HCT116 (cell line): Measurements from ENCODE around the gene GOLPH3L. TPM values are rescaled to one million over a fixed set of nuclear protein-coding genes. Genes with fewer than 3 reads are reported as not detected.

Source experiments
- ATAC-seq: fragments of 200-7000 bp; cut with Tn5 transposase; 2 replicates; pipeline ENCODE4 v1.9.1; 2020; ENCODE audit warnings: mild to moderate bottlenecking, moderate library complexity
- BruUV-seq: library from RNA; stranded (reverse); fragments of 400-500 nt; replicated peaks from 2 replicates; lab custom pipeline; 2021; lab: Mats Ljungman, UMichigan
- CTCF ChIA-PET: fragments of 300-600 bp; sonication (Branson Sonifier 250); formaldehyde crosslinking; loops from one replicate; lab custom pipeline; 2021; ENCODE audit warnings: antibody characterized with exemption; lab: Charles Lee
- POLR2A ChIA-PET: fragments of 300-600, 350-600 bp; sonication (Branson Sonifier 250); formaldehyde crosslinking; loops from one replicate; lab custom pipeline; 2021; ENCODE audit warnings: antibody characterized with exemption; lab: Charles Lee
- RAD21 ChIA-PET, 2 experiments: fragments of 300-600 bp; sonication (Branson Sonifier 250); formaldehyde crosslinking; loops; one replicate each; lab custom pipeline; 2023; ENCODE audit warnings: low total read pairs in 2 of 2; ENCODE audit not compliant: uncharacterized antibody in 2 of 2, unreplicated experiment in 2 of 2, low non-redundant PET in 1 of 2; lab: Charles Lee
- DNase-seq: peaks from one replicate; pipeline ENCODE4 v3.0.0-alpha.2; 2010; ENCODE audit warnings: low read depth, low spot score
- H2AFZ ChIP-seq: fragments of 200-600 bp; shearing (Covaris generic), sonication (generic); 2 replicates; pipeline ENCODE4 v1.6.1; 2017; ENCODE audit warnings: low read depth, mixed run types, mixed read lengths, antibody characterized with exemption, low read length; ENCODE audit not compliant: poor library complexity, severe bottlenecking
- H3K27ac ChIP-seq: 2 replicates; pipeline ENCODE4 v1.5.1; 2012; ENCODE audit warnings: low read depth, low read length
- H3K27me3 ChIP-seq: fragments of 200-600 bp; sonication (generic); 2 replicates; pipeline ENCODE4 v1.6.1; 2016; ENCODE audit warnings: mixed run types, low read length, mixed read lengths; ENCODE audit not compliant: insufficient read depth
- H3K36me3 ChIP-seq, 2 experiments: fragments of 200-500 bp in 1 of 2; fragments of 200-600 bp in 1 of 2; sonication (Bioruptor generic) in 1 of 2; sonication (generic) in 1 of 2; 2 replicates each; pipeline versions ENCODE4 v1.5.1 to v1.6.1; 2014 to 2016; ENCODE audit warnings: low read length in 2 of 2, inconsistent platforms in 1 of 2, mixed read lengths in 1 of 2, mixed run types in 1 of 2; ENCODE audit not compliant: insufficient read depth in 2 of 2, control insufficient read depth in 1 of 2
- H3K4me1 ChIP-seq, 2 experiments: fragments of 200-600 bp in 1 of 2; sonication (generic) in 1 of 2; 2 replicates each; pipeline versions ENCODE4 v1.5.1 to v1.6.1; 2012 to 2017; ENCODE audit warnings: low read length in 2 of 2, inconsistent platforms in 1 of 2, mild to moderate bottlenecking in 1 of 2, mixed read lengths in 1 of 2, mixed run types in 1 of 2, moderate library complexity in 1 of 2; ENCODE audit not compliant: insufficient read depth in 2 of 2, control insufficient read depth in 1 of 2
- H3K4me2 ChIP-seq: fragments of 200-600 bp; sonication (generic); 2 replicates; pipeline ENCODE4 v1.6.1; 2017; ENCODE audit warnings: mixed run types, low read length, mixed read lengths
- H3K4me3 ChIP-seq, 2 experiments: fragments of 200-600 bp in 1 of 2; sonication (generic) in 1 of 2; replicated peaks in 1 of 2; 2 replicates each; pipeline ENCODE4 v1.5.1; 2011 to 2016; ENCODE audit warnings: low read length in 2 of 2, control low read depth in 1 of 2, low read depth in 1 of 2, mild to moderate bottlenecking in 1 of 2, mixed read lengths in 1 of 2, mixed run types in 1 of 2
- H3K79me2 ChIP-seq: fragments of 200-600 bp; sonication (generic); 2 replicates; pipeline ENCODE4 v1.6.1; 2017; ENCODE audit warnings: mild to moderate bottlenecking, mixed run types, low read length, moderate library complexity, mixed read lengths; ENCODE audit not compliant: insufficient read depth
- H3K9ac ChIP-seq: fragments of 200-600 bp; sonication (generic); 2 replicates; pipeline ENCODE4 v1.6.1; 2016; ENCODE audit warnings: low read length, mixed read lengths
- H3K9me2 ChIP-seq: fragments of 200-600 bp; sonication (generic), shearing (Covaris generic); 2 replicates; pipeline ENCODE4 v1.6.1; 2017; ENCODE audit warnings: mixed run types, mild to moderate bottlenecking, moderate library complexity; ENCODE audit not compliant: insufficient read depth
- H3K9me3 ChIP-seq, 2 experiments: fragments of 200-500 bp in 1 of 2; fragments of 200-600 bp in 1 of 2; sonication (Bioruptor generic) in 1 of 2; sonication (generic) in 1 of 2; 2 replicates each; pipeline ENCODE4 v1.6.1; 2014 to 2017; ENCODE audit warnings: low read length in 2 of 2, mixed read lengths in 2 of 2, inconsistent platforms in 1 of 2, low read depth in 1 of 2, mild to moderate bottlenecking in 1 of 2, mixed run types in 1 of 2, moderate library complexity in 1 of 2; ENCODE audit not compliant: control insufficient read depth in 1 of 2, insufficient read depth in 1 of 2
- H4K20me1 ChIP-seq: fragments of 200-600 bp; sonication (generic), shearing (Covaris generic); 2 replicates; pipeline ENCODE4 v1.6.1; 2017; ENCODE audit warnings: mixed run types, mild to moderate bottlenecking, moderate library complexity; ENCODE audit not compliant: insufficient read depth
- CBX3 ChIP-seq: IDR thresholded peaks from 2 replicates; pipeline ENCODE4 v1.6.1; 2012; ENCODE audit warnings: low read depth
- CEBPB ChIP-seq: IDR thresholded peaks from 2 replicates; pipeline ENCODE4 v1.6.1; 2012; ENCODE audit warnings: low read depth
- CTCF ChIP-seq, 3 experiments: fragments of 200-600 bp in 1 of 3; sonication (generic) in 1 of 3; IDR thresholded peaks in 2 of 3; conservative IDR thresholded peaks in 1 of 3; 2 replicates each; pipeline ENCODE4 v1.5.1; 2012 to 2017; ENCODE audit warnings: low read depth in 2 of 3, low read length in 2 of 3, antibody characterized with exemption in 1 of 3, borderline replicate concordance in 1 of 3, control low read depth in 1 of 3, mild to moderate bottlenecking in 1 of 3, mixed read lengths in 1 of 3, mixed run types in 1 of 3, moderate library complexity in 1 of 3; ENCODE audit not compliant: insufficient read depth in 1 of 3
- EGR1 ChIP-seq: IDR thresholded peaks from 2 replicates; pipeline ENCODE4 v1.6.1; 2012; ENCODE audit warnings: low read depth
- ELF1 ChIP-seq: IDR thresholded peaks from 2 replicates; pipeline ENCODE4 v1.6.1; 2012; ENCODE audit warnings: low read depth, borderline replicate concordance
- EZH2phosphoT487 ChIP-seq: fragments of 200-600 bp; IDR thresholded peaks from 2 replicates; pipeline ENCODE4 v1.6.1; 2018; ENCODE audit warnings: antibody characterized with exemption, borderline replicate concordance
- FOSL1 ChIP-seq: IDR thresholded peaks from 2 replicates; pipeline ENCODE4 v1.6.1; 2012; ENCODE audit warnings: low read depth
- JUND ChIP-seq: IDR thresholded peaks from 2 replicates; pipeline ENCODE4 v1.6.1; 2012
- MAX ChIP-seq: IDR thresholded peaks from 2 replicates; pipeline ENCODE4 v1.6.1; 2012
- RAD21 ChIP-seq: IDR thresholded peaks from 2 replicates; pipeline ENCODE4 v1.6.1; 2012; ENCODE audit warnings: low read depth, mild to moderate bottlenecking
- SIN3A ChIP-seq: IDR thresholded peaks from 2 replicates; pipeline ENCODE4 v1.6.1; 2012; ENCODE audit warnings: low read depth
- SP1 ChIP-seq: IDR thresholded peaks from 2 replicates; pipeline ENCODE4 v1.6.1; 2012; ENCODE audit warnings: low read depth
- SRF ChIP-seq: IDR thresholded peaks from 2 replicates; pipeline ENCODE4 v1.6.1; 2012; ENCODE audit warnings: low read depth
- YY1 ChIP-seq: IDR thresholded peaks from 2 replicates; pipeline ENCODE4 v1.6.1; 2011; ENCODE audit warnings: low read length, low read depth, moderate library complexity, mild to moderate bottlenecking; ENCODE audit not compliant: insufficient replicate concordance; ENCODE audit errors: extremely low read depth
- ZBTB33 ChIP-seq: IDR thresholded peaks from 2 replicates; pipeline ENCODE4 v1.6.1; 2011; ENCODE audit warnings: mild to moderate bottlenecking, low read length, moderate library complexity; ENCODE audit not compliant: insufficient replicate concordance; ENCODE audit errors: extremely low read depth
- ZNF274 ChIP-seq: fragments of 200-500 bp; sonication (Bioruptor generic); IDR thresholded peaks from 2 replicates; pipeline ENCODE4 v1.6.1; 2014; ENCODE audit warnings: mild to moderate bottlenecking, low read depth, low read length, inconsistent platforms
- intact Hi-C: fragments of 100-400 bp; cut with micrococcal nuclease; formaldehyde crosslinking; loops from 2 replicates; pipeline ENCODE4 v1.10.0; 2022
- total RNA-seq: library from RNA; stranded (reverse); gene quantifications from one replicate; pipeline ENCODE4 v1.2.1, GENCODE V29; 2021; ENCODE audit not compliant: unreplicated experiment
- TF ChIP-seq, protein P1 (sequence below): IDR thresholded peaks from 2 replicates; pipeline ENCODE4 v1.6.1; 2012; ENCODE audit warnings: low read depth
- TF ChIP-seq, protein P2 (sequence below): IDR thresholded peaks from 2 replicates; pipeline ENCODE4 v1.6.1; 2012

Gene GOLPH3L
- total RNA-seq, 1 experiment from 2014 or later: 28.0 TPM

DNA sequence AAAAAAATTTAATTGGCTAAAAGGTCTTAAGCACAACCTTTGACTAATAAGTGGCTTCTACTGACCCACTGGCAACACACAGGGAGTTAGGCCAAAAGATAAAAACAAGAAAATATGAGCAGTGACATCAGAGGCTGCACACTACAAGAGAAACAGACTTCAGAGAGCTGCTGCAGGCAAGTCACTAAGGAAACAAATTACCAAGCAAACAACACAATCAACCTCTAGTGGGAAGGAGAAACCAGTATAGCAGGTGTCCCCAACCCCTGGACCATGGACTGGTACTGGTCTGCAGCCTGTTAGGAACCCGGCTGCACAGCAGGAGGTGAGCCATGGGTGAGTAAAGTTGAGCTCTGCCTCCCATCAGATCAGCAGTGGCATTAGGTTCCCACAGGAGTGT, 46.8 kb downstream of the GOLPH3L start:
- Histone ChIP-seq H3K9ac (no peak overlapping the region), H3K9me3 (no peaks in the 10 kb centered on the region), H4K20me1 (no peaks in the 10 kb centered on the region), H3K79me2 (no peaks in the 10 kb centered on the region), H2AFZ (no peak overlapping the region), H3K9me2 (no peaks in the 10 kb centered on the region), H3K4me2 (no peak overlapping the region), H3K27ac (no peak overlapping the region), H3K27me3 (no peaks in the 10 kb centered on the region), H3K4me3 (no peak overlapping the region), H3K36me3 (peaks cover 4 to 8% of the 10 kb centered on the region in 2 experiments; a peak in 3 of 4 replicates), H3K4me1 (peaks cover 8 to 10% of the 10 kb centered on the region in 2 experiments)
- ChIA-PET RAD21 (no interaction called here), CTCF (no interaction called here)
- DNase-seq: no peak
- intact Hi-C loops: no loop called here
- BruUV-seq: no TSS peak
- TF ChIP-seq, protein P1, sequence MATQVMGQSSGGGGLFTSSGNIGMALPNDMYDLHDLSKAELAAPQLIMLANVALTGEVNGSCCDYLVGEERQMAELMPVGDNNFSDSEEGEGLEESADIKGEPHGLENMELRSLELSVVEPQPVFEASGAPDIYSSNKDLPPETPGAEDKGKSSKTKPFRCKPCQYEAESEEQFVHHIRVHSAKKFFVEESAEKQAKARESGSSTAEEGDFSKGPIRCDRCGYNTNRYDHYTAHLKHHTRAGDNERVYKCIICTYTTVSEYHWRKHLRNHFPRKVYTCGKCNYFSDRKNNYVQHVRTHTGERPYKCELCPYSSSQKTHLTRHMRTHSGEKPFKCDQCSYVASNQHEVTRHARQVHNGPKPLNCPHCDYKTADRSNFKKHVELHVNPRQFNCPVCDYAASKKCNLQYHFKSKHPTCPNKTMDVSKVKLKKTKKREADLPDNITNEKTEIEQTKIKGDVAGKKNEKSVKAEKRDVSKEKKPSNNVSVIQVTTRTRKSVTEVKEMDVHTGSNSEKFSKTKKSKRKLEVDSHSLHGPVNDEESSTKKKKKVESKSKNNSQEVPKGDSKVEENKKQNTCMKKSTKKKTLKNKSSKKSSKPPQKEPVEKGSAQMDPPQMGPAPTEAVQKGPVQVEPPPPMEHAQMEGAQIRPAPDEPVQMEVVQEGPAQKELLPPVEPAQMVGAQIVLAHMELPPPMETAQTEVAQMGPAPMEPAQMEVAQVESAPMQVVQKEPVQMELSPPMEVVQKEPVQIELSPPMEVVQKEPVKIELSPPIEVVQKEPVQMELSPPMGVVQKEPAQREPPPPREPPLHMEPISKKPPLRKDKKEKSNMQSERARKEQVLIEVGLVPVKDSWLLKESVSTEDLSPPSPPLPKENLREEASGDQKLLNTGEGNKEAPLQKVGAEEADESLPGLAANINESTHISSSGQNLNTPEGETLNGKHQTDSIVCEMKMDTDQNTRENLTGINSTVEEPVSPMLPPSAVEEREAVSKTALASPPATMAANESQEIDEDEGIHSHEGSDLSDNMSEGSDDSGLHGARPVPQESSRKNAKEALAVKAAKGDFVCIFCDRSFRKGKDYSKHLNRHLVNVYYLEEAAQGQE: no peak
- TF ChIP-seq SRF (no peak), CBX3 (no peak), ZBTB33 (no peak), CTCF (IDR thresholded peaks at IDR 0.05 in 2 of 3, conservative IDR thresholded peaks at IDR 0.05 in 1 of 3; ENCODE audit: borderline replicate concordance in 1 of 3, insufficient read depth in 1 of 3, low read depth in 2 of 3, low read length in 2 of 3) (no peak), EZH2phosphoT487 (no peak), JUND (no peak), MAX (no peak), CEBPB (no peak), ELF1 (no peak), EGR1 (no peak), ZNF274 (no peak), RAD21 (no peak), YY1 (no peak), FOSL1 (no peak), SP1 (no peak), SIN3A (no peak)
- TF ChIP-seq, protein P2, sequence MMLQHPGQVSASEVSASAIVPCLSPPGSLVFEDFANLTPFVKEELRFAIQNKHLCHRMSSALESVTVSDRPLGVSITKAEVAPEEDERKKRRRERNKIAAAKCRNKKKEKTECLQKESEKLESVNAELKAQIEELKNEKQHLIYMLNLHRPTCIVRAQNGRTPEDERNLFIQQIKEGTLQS: no peak
- TF ChIP-seq, all 23 proteins: peak for 0
- POLR2A ChIA-PET: no interaction called here
- ATAC-seq: no peak
